A673 (cell line): ENCODE results near the gene GSTP1. TPM values are rescaled to one million over a fixed set of nuclear protein-coding genes. Genes with fewer than 3 reads are reported as not detected.

Source experiments
- BruUV-seq: library from RNA; stranded (reverse); fragments of 400-500 nt; replicated peaks from 2 replicates; lab custom pipeline; 2021; lab: Mats Ljungman, UMichigan
- CTCF ChIA-PET: fragments of 300-600 bp; sonication (Branson Sonifier 250); formaldehyde crosslinking; loops from one replicate; lab custom pipeline; 2022; ENCODE audit warnings: antibody characterized with exemption; lab: Charles Lee
- POLR2A ChIA-PET: fragments of 300-600 bp; sonication (Branson Sonifier 250); formaldehyde crosslinking; loops from one replicate; lab custom pipeline; 2022; ENCODE audit warnings: antibody characterized with exemption; ENCODE audit not compliant: low non-redundant PET; lab: Charles Lee
- DNase-seq: peaks from one replicate; pipeline ENCODE4 v3.0.0-alpha.2; 2015; ENCODE audit warnings: low spot score
- H3K27ac ChIP-seq: fragments of 200-600 bp; sonication (generic); 2 replicates; pipeline ENCODE4 v1.5.1; 2016; ENCODE audit warnings: mixed run types, low read depth, mild to moderate bottlenecking, mixed read lengths, antibody characterized with exemption, low read length; ENCODE audit not compliant: poor library complexity, severe bottlenecking
- H3K27me3 ChIP-seq: fragments of 200-600 bp; sonication (generic); replicated peaks from 2 replicates; pipeline ENCODE4 v1.6.1; 2017; ENCODE audit warnings: mixed run types, low read depth, mild to moderate bottlenecking, mixed read lengths, antibody characterized with exemption, low read length; ENCODE audit not compliant: insufficient read depth, poor library complexity
- H3K36me3 ChIP-seq: fragments of 200-600 bp; sonication (generic); 2 replicates; pipeline ENCODE4 v1.6.1; 2016; ENCODE audit warnings: mixed run types, mild to moderate bottlenecking, mixed read lengths, antibody characterized with exemption, low read length; ENCODE audit not compliant: insufficient read depth, poor library complexity, severe bottlenecking
- H3K4me1 ChIP-seq: fragments of 200-600 bp; sonication (generic); 2 replicates; pipeline ENCODE4 v1.6.1; 2017; ENCODE audit warnings: mixed run types, mild to moderate bottlenecking, mixed read lengths, antibody characterized with exemption, low read length; ENCODE audit not compliant: insufficient read depth, poor library complexity, severe bottlenecking
- H3K4me3 ChIP-seq: fragments of 200-600 bp; sonication (generic); 2 replicates; pipeline ENCODE4 v1.5.1; 2016; ENCODE audit warnings: low read depth, mixed run types, mild to moderate bottlenecking, mixed read lengths, low read length; ENCODE audit not compliant: poor library complexity, severe bottlenecking
- H3K9me3 ChIP-seq: fragments of 200-600 bp; sonication (generic); 2 replicates; pipeline ENCODE4 v1.6.1; 2016; ENCODE audit warnings: mixed run types, low read depth, mild to moderate bottlenecking, mixed read lengths, antibody characterized with exemption, low read length; ENCODE audit not compliant: poor library complexity, severe bottlenecking
- CTCF ChIP-seq: fragments of 300-800, 200-600 bp; sonication (generic); conservative IDR thresholded peaks from 2 replicates; pipeline ENCODE4 v1.5.1; 2017; ENCODE audit warnings: low read depth, mild to moderate bottlenecking, antibody characterized with exemption, low read length, moderate library complexity, mixed read lengths
- EZH2 ChIP-seq: fragments of 200-600 bp; sonication (generic); IDR thresholded peaks from 2 replicates; pipeline ENCODE4 v1.6.1; 2017; ENCODE audit warnings: borderline replicate concordance, low read depth, mild to moderate bottlenecking, mixed read lengths, antibody characterized with exemption, low read length; ENCODE audit not compliant: poor library complexity, severe bottlenecking
- intact Hi-C: fragments of 100-400 bp; cut with micrococcal nuclease; formaldehyde crosslinking; loops from one replicate; pipeline ENCODE4 v1.10.0; 2022; ENCODE audit not compliant: unreplicated experiment
- total RNA-seq: library from RNA; stranded (reverse); gene quantifications from 2 replicates; pipeline ENCODE4 v1.2.3, GENCODE V29; 2021

Gene GSTP1
- total RNA-seq, 1 experiment from 2014 or later, result 1,211 TPM

GRCh38 chr11:67605231-67606011 lies 21.8 kb downstream of the GSTP1 start:
- H3K36me3 ChIP-seq, result peaks cover 22% of the 10 kb centered on the region
- intact Hi-C loops, result no loop called here
- BruUV-seq, result no TSS peak
- ChIA-PET CTCF (no interaction called here), POLR2A (no interaction called here)
- no peak overlapping the region for H3K27ac ChIP-seq
- H3K4me1 ChIP-seq, result peaks cover 6% of the 10 kb centered on the region
- DNase-seq, result no peak
- H3K4me3 ChIP-seq, result no peak overlapping the region
- no peak for TF ChIP-seq CTCF
- no peak for TF ChIP-seq EZH2
- peaks cover 1% of the 10 kb centered on the region for H3K27me3 ChIP-seq
- H3K9me3 ChIP-seq, result no peaks in the 10 kb centered on the region

GRCh38 chr11:67606093-67606491 lies 22.5 kb downstream of the GSTP1 start:
- H3K27me3 ChIP-seq, result no peaks in the 10 kb centered on the region
- BruUV-seq, result no TSS peak
- ChIA-PET CTCF (no interaction called here), POLR2A (no interaction called here)
- no peak for DNase-seq
- no peaks in the 10 kb centered on the region for H3K9me3 ChIP-seq
- intact Hi-C loops, result no loop called here
- H3K27ac ChIP-seq, result peak overlapping the region; percentile 19
- TF ChIP-seq EZH2 (no peak), CTCF (no peak)
- H3K4me1 ChIP-seq, result peaks cover 6% of the 10 kb centered on the region
- peak overlapping the region; percentile 79 for H3K4me3 ChIP-seq
- H3K36me3 ChIP-seq, result peaks cover 26% of the 10 kb centered on the region

GRCh38 chr11:67606492-67607295 lies 23.1 kb downstream of the GSTP1 start, which contains the start of gene NDUFV1:
Gene NDUFV1 (plus strand): TSS chr11:67606936. CDS start chr11:67607005, 69 bp downstream.
- Histone ChIP-seq H3K36me3 (peaks cover 32% of the 10 kb centered on the region), H3K27ac (peak within 1 kb of the TSS; percentile 74), H3K27me3 (no peaks in the 10 kb centered on the region), H3K4me3 (peak within 1 kb of the TSS; percentile 79), H3K9me3 (no peaks in the 10 kb centered on the region), H3K4me1 (peaks cover 6% of the 10 kb centered on the region)
- ChIA-PET CTCF (no interaction called here), POLR2A (no interaction called here)
- DNase-seq, result peak; percentile 99
- intact Hi-C loops, result no loop called here
- no TSS peak for BruUV-seq
- peak; percentile 71 for TF ChIP-seq CTCF
- TF ChIP-seq EZH2, result no peak
